ENCODE results near the gene COX11.

- TF ChIP-seq CTCF (IDR thresholded peaks at IDR 0.05) (no peak), POLR2A (IDR thresholded peaks at IDR 0.05) (no peak), POLR2AphosphoS5 (IDR thresholded peaks at IDR 0.05; ENCODE audit: insufficient read depth in 1 of 2, low read depth in 1 of 2) (no peak)
Measured at GRCh38 chr17:54935471-54935870, 33.0 kb downstream of the COX11 start.
